Left ventricle myocardium inferior (tissue), 1 donor: Measurements from ENCODE around the gene KCTD4. TPM values are rescaled to one million over a fixed set of nuclear protein-coding genes. Genes with fewer than 3 reads are reported as not detected.

Experiments
- DNase-seq: peaks from one replicate; pipeline ENCODE4 v3.0.0-alpha.2; 2020
- H3K27ac ChIP-seq: fragments of 200-600 bp; replicated peaks from 2 replicates; pipeline ENCODE4 v1.8.0; 2021
- H3K27me3 ChIP-seq: fragments of 200-600 bp; 2 replicates; pipeline ENCODE4 v1.8.0; 2021; ENCODE audit warnings: low read depth
- H3K36me3 ChIP-seq: fragments of 200-600 bp; 2 replicates; pipeline ENCODE4 v1.8.0; 2021
- H3K4me1 ChIP-seq: fragments of 200-600 bp; 2 replicates; pipeline ENCODE4 v1.8.0; 2021
- H3K4me3 ChIP-seq: fragments of 200-600 bp; 2 replicates; pipeline ENCODE4 v1.8.0; 2021; ENCODE audit warnings: mild to moderate bottlenecking, moderate library complexity
- H3K9me3 ChIP-seq: fragments of 200-600 bp; replicated peaks from 2 replicates; pipeline ENCODE4 v1.8.0; 2021
- CTCF ChIP-seq: fragments of 200-600 bp; IDR thresholded peaks from 2 replicates; pipeline ENCODE4 v1.8.0; 2021; ENCODE audit warnings: antibody characterized with exemption, mild to moderate bottlenecking, borderline replicate concordance
- intact Hi-C: fragments of 100-400 bp; cut with micrococcal nuclease; formaldehyde crosslinking; loops from one replicate; pipeline ENCODE4 v1.11.0; 2022
- total RNA-seq: library from RNA; stranded (reverse); fragmentation: NEBNext Ultra II Directional; extraction: Animal tissue kit (Norgen Biotek cat#: 25700); gene quantifications from one replicate; pipeline ENCODE4 v1.2.1, GENCODE V29; 2021
- donor health status: DM: no; HTN: yes; CAD: no; lungs with severe emphysema.

KCTD4 gene
- total RNA-seq, 1 donor from 2014 or later: 0.11 TPM

GRCh38 chr13:45206340-45206739 is 5.5 kb upstream of the KCTD4 start:
- Histone ChIP-seq H3K27me3 (no peaks in the 10 kb centered on the region), H3K27ac (peak overlapping the region; percentile 83), H3K4me1 (peaks cover 33% of the 10 kb centered on the region), H3K4me3 (no peak overlapping the region), H3K36me3 (peaks cover 11% of the 10 kb centered on the region), H3K9me3 (no peaks in the 10 kb centered on the region)
- no peak for DNase-seq
- intact Hi-C loops: no loop called here
- TF ChIP-seq CTCF: no peak

GRCh38 chr13:45205124-45205523 is 4.3 kb upstream of the KCTD4 start:
- Histone ChIP-seq H3K27me3 (no peaks in the 10 kb centered on the region), H3K36me3 (peaks cover 9% of the 10 kb centered on the region), H3K27ac (peak overlapping the region; percentile 42), H3K4me1 (peaks cover 33% of the 10 kb centered on the region), H3K4me3 (no peak overlapping the region), H3K9me3 (no peaks in the 10 kb centered on the region)
- no peak for TF ChIP-seq CTCF
- intact Hi-C loops: no loop called here
- DNase-seq: no peak

GRCh38 chr13:45199711-45200110 is 1.1 kb downstream of the KCTD4 start:
- Histone ChIP-seq H3K4me1 (peaks cover 27% of the 10 kb centered on the region), H3K4me3 (no peak overlapping the region), H3K27ac (peak overlapping the region; percentile 3), H3K9me3 (no peaks in the 10 kb centered on the region), H3K27me3 (no peaks in the 10 kb centered on the region), H3K36me3 (no peaks in the 10 kb centered on the region)
- no peak for TF ChIP-seq CTCF
- DNase-seq: no peak
- intact Hi-C loops: no loop called here

GRCh38 chr13:45198924-45199323 is 1.9 kb downstream of the KCTD4 start:
- DNase-seq: no peak
- Histone ChIP-seq H3K27me3 (no peaks in the 10 kb centered on the region), H3K27ac (no peak overlapping the region), H3K4me1 (peaks cover 25% of the 10 kb centered on the region), H3K36me3 (no peaks in the 10 kb centered on the region), H3K9me3 (no peaks in the 10 kb centered on the region), H3K4me3 (no peak overlapping the region)
- intact Hi-C loops: no loop called here
- TF ChIP-seq CTCF: no peak

GRCh38 chr13:45198041-45198440 is 2.8 kb downstream of the KCTD4 start:
- Histone ChIP-seq H3K9me3 (no peaks in the 10 kb centered on the region), H3K27ac (no peak overlapping the region)
- intact Hi-C loops: no loop called here

More at GRCh38 chr13:45198041-45198440, 2.8 kb downstream of the KCTD4 start:
- Histone ChIP-seq H3K27me3 (no peaks in the 10 kb centered on the region), H3K36me3 (no peaks in the 10 kb centered on the region), H3K4me3 (no peak overlapping the region), H3K4me1 (peaks cover 25% of the 10 kb centered on the region)
- DNase-seq: no peak
- no peak for TF ChIP-seq CTCF
